IMR-90 (cell line): ENCODE data around the gene ALX4. TPM values are rescaled to one million over a fixed set of nuclear protein-coding genes. Genes with fewer than 3 reads are reported as not detected.

Source experiments
- ATAC-seq: fragments of 200-7000 bp; cut with Tn5 transposase; 2 replicates; pipeline ENCODE4 v1.9.1; 2020; ENCODE audit warnings: low read depth, mild to moderate bottlenecking, moderate library complexity
- BruUV-seq: library from RNA; stranded (reverse); fragments of 400-500 nt; replicated peaks from 2 replicates; lab custom pipeline; 2021; lab: Mats Ljungman, UMichigan
- CTCF ChIA-PET: fragments of 300-600 bp; formaldehyde crosslinking; extraction: SDS; loops from one replicate; lab custom pipeline; 2021; ENCODE audit warnings: antibody characterized with exemption; lab: Yijun Ruan, JAX
- POLR2A ChIA-PET: fragments of 300-600 bp; sonication (Branson Sonifier 250); formaldehyde crosslinking; loops from one replicate; lab custom pipeline; 2022; ENCODE audit warnings: antibody characterized with exemption; ENCODE audit not compliant: unreplicated experiment; lab: Charles Lee
- DNase-seq: peaks from one replicate; pipeline ENCODE4 v3.0.0; 2013
- H2AFZ ChIP-seq: replicated peaks from 2 replicates; pipeline ENCODE3; 2013; ENCODE audit warnings: low read length, mild to moderate bottlenecking; ENCODE audit not compliant: poor library complexity
- H2AK5ac ChIP-seq: 2 replicates; pipeline ENCODE4 v1.6.1; 2013; ENCODE audit warnings: low read depth, low read length, inconsistent platforms
- H2AK9ac ChIP-seq: replicated peaks from 2 replicates; pipeline ENCODE3; 2013; ENCODE audit warnings: mild to moderate bottlenecking, low read depth, low read length, moderate library complexity; ENCODE audit not compliant: poor library complexity
- H2BK120ac ChIP-seq: 2 replicates; pipeline ENCODE4 v1.6.1; 2013; ENCODE audit warnings: low read depth, low read length, inconsistent platforms
- H2BK15ac ChIP-seq: 3 replicates; pipeline ENCODE4 v1.6.1; 2013; ENCODE audit warnings: low read depth, low read length, inconsistent platforms
- H2BK20ac ChIP-seq: 2 replicates; pipeline ENCODE4 v1.6.1; 2013; ENCODE audit warnings: low read depth, mild to moderate bottlenecking, inconsistent platforms, low read length, moderate library complexity
- H2BK5ac ChIP-seq: 2 replicates; pipeline ENCODE4 v1.6.1; 2013; ENCODE audit warnings: mild to moderate bottlenecking, low read depth, low read length, inconsistent platforms; ENCODE audit not compliant: poor library complexity, severe bottlenecking
- H3K14ac ChIP-seq: replicated peaks from 2 replicates; pipeline ENCODE4 v1.6.1; 2013; ENCODE audit warnings: low read depth, low read length, inconsistent platforms
- H3K18ac ChIP-seq: 2 replicates; pipeline ENCODE4 v1.6.1; 2013; ENCODE audit warnings: low read depth, low read length, control low read depth
- H3K23ac ChIP-seq: 2 replicates; pipeline ENCODE4 v1.6.1; 2013; ENCODE audit warnings: low read depth, low read length, inconsistent platforms
- H3K27ac ChIP-seq: 2 replicates; pipeline ENCODE4 v1.5.1; 2013; ENCODE audit warnings: mild to moderate bottlenecking, control low read depth, low read length; ENCODE audit not compliant: insufficient read depth
- H3K27me3 ChIP-seq: 2 replicates; pipeline ENCODE4 v1.6.1; 2013; ENCODE audit warnings: low read length; ENCODE audit not compliant: control insufficient read depth, insufficient read depth
- H3K36me3 ChIP-seq: 2 replicates; pipeline ENCODE4 v1.6.1; 2013; ENCODE audit warnings: low read length, mixed read lengths; ENCODE audit not compliant: control insufficient read depth, insufficient read depth
- H3K4ac ChIP-seq: 2 replicates; pipeline ENCODE4 v1.6.1; 2013; ENCODE audit warnings: low read depth, low read length, inconsistent platforms
- H3K4me1 ChIP-seq: 2 replicates; pipeline ENCODE4 v1.6.1; 2013; ENCODE audit warnings: low read length, mixed read lengths; ENCODE audit not compliant: control insufficient read depth, insufficient read depth
- H3K4me2 ChIP-seq: 2 replicates; pipeline ENCODE4 v1.6.1; 2013; ENCODE audit warnings: low read depth, mild to moderate bottlenecking, control low read depth, low read length, moderate library complexity
- H3K4me3 ChIP-seq: 2 replicates; pipeline ENCODE4 v1.5.1; 2013; ENCODE audit warnings: low read depth, mild to moderate bottlenecking, control low read depth, low read length, moderate library complexity; ENCODE audit not compliant: insufficient read depth
- H3K56ac ChIP-seq: 2 replicates; pipeline ENCODE4 v1.6.1; 2013; ENCODE audit warnings: low read length, inconsistent platforms; ENCODE audit not compliant: insufficient read depth; ENCODE audit errors: extremely low read depth
- H3K79me1 ChIP-seq, 2 experiments: 2 replicates each; pipeline ENCODE4 v1.6.1; 2013; ENCODE audit warnings: low read length in 2 of 2, inconsistent platforms in 1 of 2, low read depth in 1 of 2
- H3K9ac ChIP-seq: 2 replicates; pipeline ENCODE4 v1.6.1; 2013; ENCODE audit warnings: low read depth, low read length, control low read depth
- H3K9me1 ChIP-seq: 2 replicates; pipeline ENCODE4 v1.6.1; 2013; ENCODE audit warnings: low read length, inconsistent platforms; ENCODE audit not compliant: insufficient read depth
- H3K9me3 ChIP-seq: 2 replicates; pipeline ENCODE4 v1.6.1; 2013; ENCODE audit warnings: low read length; ENCODE audit not compliant: control insufficient read depth, insufficient read depth
- H4K20me1 ChIP-seq: 2 replicates; pipeline ENCODE4 v1.6.1; 2013; ENCODE audit warnings: low read length, inconsistent platforms; ENCODE audit not compliant: insufficient read depth
- H4K5ac ChIP-seq: 2 replicates; pipeline ENCODE4 v1.6.1; 2013; ENCODE audit warnings: mild to moderate bottlenecking, low read depth, low read length, control low read depth
- H4K8ac ChIP-seq, 2 experiments: 2 replicates each; pipeline ENCODE4 v1.6.1; 2013; ENCODE audit warnings: low read depth in 2 of 2, low read length in 2 of 2, control low read depth in 1 of 2, inconsistent platforms in 1 of 2
- H4K91ac ChIP-seq: 2 replicates; pipeline ENCODE4 v1.6.1; 2013; ENCODE audit warnings: low read depth, low read length, inconsistent platforms; ENCODE audit not compliant: insufficient read depth
- CEBPB ChIP-seq: IDR thresholded peaks from 2 replicates; pipeline ENCODE4 v1.6.1; 2012; ENCODE audit warnings: low read depth, low read length, improper control_type of control experiment
- POLR2A ChIP-seq: IDR thresholded peaks from 2 replicates; pipeline ENCODE4 v1.6.1; 2012; ENCODE audit warnings: mild to moderate bottlenecking, low read depth, low read length
- RFX5 ChIP-seq: IDR thresholded peaks from 2 replicates; pipeline ENCODE4 v1.8.0; 2012; ENCODE audit warnings: low read depth, mild to moderate bottlenecking, low read length, moderate library complexity
- WGBS, 2 experiments: methylation state at CpG; one replicate each; pipeline versions ENCODE4 v1.1.5 to v1.1.7; 2013; ENCODE audit warnings: missing lambda C conversion rate in 2 of 2; ENCODE audit not compliant: insufficient read length in 1 of 2; ENCODE audit errors: extremely low coverage in 2 of 2; 5-methylcytosine and 5-hydroxymethylcytosine counted together
- dilution Hi-C: fragments of 300-500 bp; cut with HindIII; formaldehyde crosslinking; loops from one replicate; pipeline ENCODE4 v1.14.3; 2018; ENCODE audit warnings: low sequenced_read_pairs; ENCODE audit not compliant: unreplicated experiment
- in situ Hi-C: fragments of 300-500 bp; cut with MboI; formaldehyde crosslinking; loops from 3 replicates; pipeline ENCODE4 v1.14.3; 2019; ENCODE audit warnings: low sequenced_read_pairs, inconsistent platforms, mixed read lengths
- intact Hi-C: fragments of 100-400 bp; cut with micrococcal nuclease; formaldehyde crosslinking; loops from 2 replicates; pipeline ENCODE4 v1.10.0; 2022
- polyA plus RNA-seq, 3 experiments: library from polyadenylated mRNA; depleted of rRNA; stranded (reverse); fragments of >200 nt; gene quantifications; 2 replicates each; pipeline ENCODE4 v1.2.3, GENCODE V29; 2012; ENCODE audit warnings: low replicate concordance in 1 of 3
- total RNA-seq: library from RNA; depleted of rRNA; stranded (reverse); fragments of >200 nt; gene quantifications from 2 replicates; pipeline ENCODE4 v1.2.3, GENCODE V29; 2012

The ALX4 gene
- total and polyA plus RNA-seq, 2 of the 4 experiments (the other 2 are of a cell fraction): not detected

GRCh38 chr11:44269369-44270351 is 40.3 kb downstream of the ALX4 start (continued):
- TF ChIP-seq CEBPB (no peak), POLR2A (no peak)

DNA sequence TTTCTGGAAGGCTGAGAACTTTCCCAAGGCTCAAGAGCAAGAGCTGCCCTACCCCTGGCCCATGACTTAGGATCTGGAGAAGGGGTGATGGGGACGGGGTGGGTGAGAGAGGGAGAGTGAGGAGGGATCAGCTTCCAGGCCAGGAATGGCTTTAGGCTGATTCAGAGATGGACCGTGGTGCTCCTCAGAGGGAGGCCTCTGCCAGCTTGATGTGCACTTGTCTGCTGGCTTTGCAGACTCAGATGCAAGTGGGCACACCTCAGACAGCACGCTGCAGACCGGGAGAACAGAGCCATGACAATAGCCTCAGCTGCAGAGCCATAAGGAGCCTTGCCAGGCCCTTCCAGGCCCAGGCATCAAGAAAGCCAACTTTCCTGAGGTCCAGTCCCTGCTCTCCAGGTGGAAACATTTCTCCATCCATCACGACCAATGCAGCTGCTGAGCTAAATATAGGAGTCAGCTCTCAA is 41.3 kb downstream of the ALX4 start:
- Histone ChIP-seq H3K23ac (no peak overlapping the region), H2BK5ac (no peak overlapping the region), H3K18ac (no peak overlapping the region), H4K5ac (no peak overlapping the region), H3K9me3 (no peaks in the 10 kb centered on the region), H4K20me1 (no peaks in the 10 kb centered on the region), H3K9ac (no peak overlapping the region), H4K91ac (no peak overlapping the region), H2AK9ac (no peak overlapping the region), H2AFZ (no peak overlapping the region), H3K4me1 (peaks cover 10% of the 10 kb centered on the region; the same call in 1 of the 2 replicates), H3K27me3 (no peaks in the 10 kb centered on the region; the same call in 1 of the 2 replicates), H2BK15ac (no peak overlapping the region), H3K79me1 (no peaks in the 10 kb centered on the region), H2AK5ac (no peak overlapping the region), H3K27ac (no peak overlapping the region), H3K4me3 (no peak overlapping the region), H4K8ac (no peak overlapping the region), H2BK20ac (no peak overlapping the region), H3K14ac (no peak overlapping the region), H2BK120ac (no peak overlapping the region), H3K56ac (no peak overlapping the region), H3K4ac (no peak overlapping the region), H3K9me1 (no peaks in the 10 kb centered on the region; the same call in 1 of the 2 replicates), H3K36me3 (no peaks in the 10 kb centered on the region), H3K4me2 (no peak overlapping the region)
- DNase-seq (no peak), ATAC-seq (no peak)
- intact Hi-C loops (no loop called here), dilution Hi-C loops (no loop called here), in situ Hi-C loops (no loop called here)
- ChIA-PET CTCF (no interaction called here), POLR2A (no interaction called here)
- BruUV-seq: no TSS peak
- 96% methylated on average over 4 of the region's 5 CpGs; no CpG with 5 or more reads in 1 of the 2 experiments for WGBS, 2 experiments
- TF ChIP-seq CEBPB: no peak
- TF ChIP-seq RFX5: no peak
